Right lobe of liver (tissue), 4 donors: ENCODE measurements around the gene TBC1D2.

Experiments
- CTCF ChIP-seq, 4 donors: fragments of 200-600 bp in 3 of 4; fragments of 450-650 bp in 1 of 4; IDR thresholded peaks; one replicate each; pipeline versions ENCODE4 v1.5.1 to v1.8.0; 2016 to 2022; ENCODE audit warnings: antibody characterized with exemption in 4 of 4, mild to moderate bottlenecking in 2 of 4
- POLR2A ChIP-seq: fragments of 450-650 bp; IDR thresholded peaks from one replicate; pipeline ENCODE4 v1.6.1; 2017; ENCODE audit warnings: antibody characterized with exemption, mild to moderate bottlenecking
- donor health status: DM: no; HTN: no; CAD: no.
- donor health status: DM: no; HTN: no; CAD: no.
- donor health status: DM: no; HTN: yes; CAD: no.

DNA sequence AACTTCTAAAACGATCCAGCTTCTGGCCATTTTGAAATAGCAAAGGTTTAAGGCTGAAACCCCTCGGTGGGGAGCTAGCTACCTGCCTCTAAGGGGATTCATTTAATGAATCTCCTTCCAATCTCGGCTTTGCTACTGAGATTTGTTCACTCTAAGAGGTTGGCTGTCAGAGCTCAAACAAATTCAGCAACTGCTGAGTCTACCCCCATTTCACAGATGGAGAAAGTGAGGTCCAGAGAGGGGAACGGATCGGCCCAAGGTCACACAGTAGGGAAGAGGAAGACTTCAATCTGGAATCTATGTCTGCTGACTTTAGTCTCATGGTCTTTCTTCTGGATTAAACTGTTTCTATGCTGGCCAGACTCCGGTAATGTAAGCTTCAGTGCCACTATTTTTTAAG is 66.0 kb downstream of the TBC1D2 start:
- TF ChIP-seq POLR2A (no peak), CTCF (IDR thresholded peaks at IDR 0.05) (no peak)
